Subcutaneous abdominal adipose tissue (tissue), 5 donors: ENCODE measurements around the gene ABI3BP.
A peak's percentile ranks its signal among the peaks of the same experiment; 100 is the strongest.

Source experiments
- H3K27ac ChIP-seq: one replicate; pipeline ENCODE4 v1.7.0; 2013; ENCODE audit warnings: low read depth, mild to moderate bottlenecking, inconsistent platforms, low read length, moderate library complexity
- H3K27me3 ChIP-seq, 5 donors: one replicate each; pipeline ENCODE4 v1.7.0; 2013; ENCODE audit warnings: low read length in 5 of 5, inconsistent platforms in 1 of 5; ENCODE audit not compliant: control insufficient read depth in 5 of 5, insufficient read depth in 4 of 5
- H3K36me3 ChIP-seq, 5 donors: one replicate each; pipeline ENCODE4 v1.7.0; 2013; ENCODE audit warnings: low read length in 5 of 5; ENCODE audit not compliant: control insufficient read depth in 5 of 5, insufficient read depth in 5 of 5
- H3K4me1 ChIP-seq, 5 donors: one replicate each; pipeline ENCODE4 v1.7.0; 2013; ENCODE audit warnings: low read length in 5 of 5, mild to moderate bottlenecking in 3 of 5, moderate library complexity in 1 of 5; ENCODE audit not compliant: control insufficient read depth in 5 of 5, insufficient read depth in 5 of 5
- H3K4me3 ChIP-seq, 5 donors: one replicate each; pipeline ENCODE4 v1.7.0; 2013; ENCODE audit warnings: low read length in 5 of 5, low read depth in 1 of 5
- H3K9ac ChIP-seq, 5 donors: one replicate each; pipeline ENCODE4 v1.7.0; 2013; ENCODE audit warnings: low read length in 5 of 5, mild to moderate bottlenecking in 4 of 5, moderate library complexity in 3 of 5
- H3K9me3 ChIP-seq, 5 donors: one replicate each; pipeline ENCODE4 v1.7.0; 2013; ENCODE audit warnings: low read length in 5 of 5; ENCODE audit not compliant: control insufficient read depth in 5 of 5
- donor health status: healthy.
- donor health status: healthy.
- donor health status: healthy.
- donor health status: healthy.
- donor health status: healthy.

The ABI3BP gene

GRCh38 chr3:100988080-100988479 lies 5.1 kb downstream of the ABI3BP start:
- H3K9ac ChIP-seq: no peak overlapping the region
- no peaks in the 10 kb centered on the region for H3K36me3 ChIP-seq
- H3K4me3 ChIP-seq: no peak overlapping the region
- H3K9me3 ChIP-seq: no peaks in the 10 kb centered on the region
- no peaks in the 10 kb centered on the region for H3K27me3 ChIP-seq
- H3K4me1 ChIP-seq: peaks cover 0 to 14% (median 11%) of the 10 kb centered on the region in 5 donors
- H3K27ac ChIP-seq: no peak overlapping the region

GRCh38 chr3:100984308-100984707 lies 8.9 kb downstream of the ABI3BP start:
- H3K36me3 ChIP-seq: no peaks in the 10 kb centered on the region
- no peaks in the 10 kb centered on the region for H3K9me3 ChIP-seq
- no peaks in the 10 kb centered on the region for H3K27me3 ChIP-seq
- no peak overlapping the region for H3K9ac ChIP-seq
- H3K27ac ChIP-seq: no peak overlapping the region
- H3K4me1 ChIP-seq: peaks cover 0 to 7% (median 6%) of the 10 kb centered on the region in 5 donors
- no peak overlapping the region for H3K4me3 ChIP-seq

- H3K27ac ChIP-seq: no peak overlapping the region
Measured at GRCh38 chr3:100982710-100983109, 10.5 kb downstream of the ABI3BP start.

GRCh38 chr3:100981164-100981911 lies 11.9 kb downstream of the ABI3BP start:
- H3K27ac ChIP-seq: no peak overlapping the region

More at GRCh38 chr3:100982710-100983109, 10.5 kb downstream of the ABI3BP start:
- H3K9me3 ChIP-seq: no peaks in the 10 kb centered on the region
- H3K36me3 ChIP-seq: no peaks in the 10 kb centered on the region
- no peaks in the 10 kb centered on the region for H3K27me3 ChIP-seq
- peak overlapping the region in 1 of 5 donors; percentile 21 for H3K4me3 ChIP-seq
- H3K4me1 ChIP-seq: peaks cover 0 to 11% (median 6%) of the 10 kb centered on the region in 5 donors
- H3K9ac ChIP-seq: peak overlapping the region in 1 of 5 donors; percentile 52

GRCh38 chr3:100978011-100978659 lies 15.1 kb downstream of the ABI3BP start:
- Histone ChIP-seq H3K4me1 (peaks cover 0 to 14% (median 6%) of the 10 kb centered on the region in 5 donors), H3K9me3 (peaks cover 0 to 4% (median 0%) of the 10 kb centered on the region in 5 donors), H3K4me3 (no peak overlapping the region), H3K36me3 (no peaks in the 10 kb centered on the region), H3K27me3 (no peaks in the 10 kb centered on the region), H3K9ac (no peak overlapping the region), H3K27ac (no peak overlapping the region)

More at GRCh38 chr3:100981164-100981911, 11.9 kb downstream of the ABI3BP start:
- Histone ChIP-seq H3K9ac (no peak overlapping the region), H3K27me3 (no peaks in the 10 kb centered on the region), H3K36me3 (no peaks in the 10 kb centered on the region), H3K4me1 (peaks cover 0 to 11% (median 6%) of the 10 kb centered on the region in 5 donors), H3K4me3 (no peak overlapping the region), H3K9me3 (peaks cover 0 to 4% (median 0%) of the 10 kb centered on the region in 5 donors)

GRCh38 chr3:100976611-100977010 lies 16.6 kb downstream of the ABI3BP start:
- Histone ChIP-seq H3K36me3 (no peaks in the 10 kb centered on the region), H3K9me3 (peaks cover 0 to 4% (median 0%) of the 10 kb centered on the region in 5 donors), H3K27me3 (no peaks in the 10 kb centered on the region), H3K27ac (no peak overlapping the region), H3K4me1 (peaks cover 0 to 7% (median 3%) of the 10 kb centered on the region in 5 donors), H3K9ac (no peak overlapping the region), H3K4me3 (no peak overlapping the region)

- Histone ChIP-seq H3K27ac (no peak overlapping the region), H3K4me1 (peaks cover 0 to 7% (median 3%) of the 10 kb centered on the region in 5 donors), H3K9ac (no peak overlapping the region), H3K27me3 (no peaks in the 10 kb centered on the region), H3K4me3 (no peak overlapping the region), H3K36me3 (no peaks in the 10 kb centered on the region), H3K9me3 (peaks cover 0 to 4% (median 0%) of the 10 kb centered on the region in 5 donors)
Measured at GRCh38 chr3:100975714-100976113, 17.5 kb downstream of the ABI3BP start.

- Histone ChIP-seq H3K27ac (no peak overlapping the region), H3K4me1 (peaks cover 0 to 7% (median 3%) of the 10 kb centered on the region in 5 donors), H3K36me3 (no peaks in the 10 kb centered on the region), H3K9ac (no peak overlapping the region), H3K27me3 (no peaks in the 10 kb centered on the region), H3K4me3 (no peak overlapping the region), H3K9me3 (peaks cover 0 to 4% (median 0%) of the 10 kb centered on the region in 5 donors)
Measured at GRCh38 chr3:100973594-100973993, 19.6 kb downstream of the ABI3BP start.

- Histone ChIP-seq H3K27ac (no peak overlapping the region), H3K4me1 (peaks cover 0 to 7% (median under 1%) of the 10 kb centered on the region in 5 donors)
Measured at GRCh38 chr3:100972867-100973266, 20.4 kb downstream of the ABI3BP start.

GRCh38 chr3:100972301-100972844 lies 20.8 kb downstream of the ABI3BP start:
- no peak overlapping the region for H3K27ac ChIP-seq
- H3K4me1 ChIP-seq: peaks cover 0 to 7% (median 0%) of the 10 kb centered on the region in 5 donors
- peaks cover 0 to 3% (median 0%) of the 10 kb centered on the region in 5 donors for H3K9me3 ChIP-seq
- H3K27me3 ChIP-seq: no peaks in the 10 kb centered on the region
- H3K4me3 ChIP-seq: no peak overlapping the region
- H3K36me3 ChIP-seq: no peaks in the 10 kb centered on the region
- H3K9ac ChIP-seq: no peak overlapping the region

More at GRCh38 chr3:100972867-100973266, 20.4 kb downstream of the ABI3BP start:
- no peaks in the 10 kb centered on the region for H3K27me3 ChIP-seq
- no peaks in the 10 kb centered on the region for H3K36me3 ChIP-seq
- peaks cover 0 to 4% (median 0%) of the 10 kb centered on the region in 5 donors for H3K9me3 ChIP-seq
- no peak overlapping the region for H3K4me3 ChIP-seq
- no peak overlapping the region for H3K9ac ChIP-seq
